ENCODE results near the gene ATG9A. TPM values are rescaled to one million over a fixed set of nuclear protein-coding genes. Genes with fewer than 3 reads are reported as not detected.
"Not testable (repeated sequence)": the region's sequence is repeated elsewhere in the genome, so short reads cannot be mapped to it uniquely, and the experiment has no call there.

Gene ATG9A
- total RNA-seq, 1 experiment from 2014 or later, result 42.9 TPM

DNA sequence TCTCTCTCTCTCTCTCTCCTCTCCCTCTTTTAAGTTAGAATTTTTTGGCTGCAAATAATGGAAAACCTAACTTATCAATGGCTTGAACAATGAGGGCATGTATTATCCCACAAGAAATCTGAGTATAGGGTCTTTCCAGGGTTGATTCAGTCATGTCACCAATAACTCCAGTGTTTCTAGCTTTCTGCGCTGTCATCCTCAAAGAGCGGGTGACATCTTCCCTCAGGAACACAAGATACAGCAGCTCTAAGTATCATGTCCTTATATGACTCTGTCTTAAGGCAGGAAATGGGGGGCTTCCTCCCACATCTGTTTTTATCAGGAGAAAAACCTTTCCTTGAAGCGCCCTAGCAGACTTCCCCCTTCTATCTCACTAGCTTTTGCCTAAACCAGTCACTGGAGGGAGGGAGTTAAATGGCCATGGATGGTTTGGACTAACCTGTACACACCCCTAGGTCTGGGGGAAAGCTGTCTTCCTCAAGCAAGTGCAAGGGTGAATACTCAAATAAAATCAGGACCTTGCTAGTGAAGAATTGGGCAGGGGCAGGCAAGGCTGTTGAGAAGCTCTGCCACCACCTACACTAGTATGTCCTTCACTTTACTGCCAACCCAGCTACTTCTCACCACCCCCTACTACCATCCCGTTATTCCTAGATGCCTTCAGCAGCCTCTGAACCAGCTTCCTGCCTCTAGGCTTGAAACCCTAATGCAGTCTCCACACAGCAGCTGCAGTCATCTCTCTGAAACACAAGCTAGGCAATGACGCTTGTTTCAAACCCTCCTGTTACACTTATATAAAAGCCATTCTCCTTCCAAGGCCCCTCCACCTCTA lies 31.8 kb upstream of the ATG9A start:
- ChIA-PET CTCF (interaction anchor here (0.9 to 1.9 kb wide), 6 partner anchors 12 to 231 kb away, joined by 3 to 12 read pairs (median 4); partner anchors contain the start of genes CNPPD1 and DNAJB2), POLR2A (interaction anchor here (0.5 kb wide), 1 partner anchor 31 kb away, joined by 3 read pairs; no protein-coding TSS in a partner anchor)
- Mint-ChIP-seq H3K27me3 (ENCODE audit: low read depth) (peaks cover 56% of the 10 kb centered on the region), H3K36me3 (no peaks in the 10 kb centered on the region), H3K4me3 (no peak overlapping the region), H3K27ac (no peak overlapping the region), H3K9me3 (no peaks in the 10 kb centered on the region), H3K4me1 (no peaks in the 10 kb centered on the region)
- TF ChIP-seq KAT7 (CRISPR knock-in tag; IDR thresholded peaks at IDR 0.05; ENCODE audit: borderline replicate concordance) (no peak), NR3C1 (CRISPR knock-in tag; conservative IDR thresholded peaks at IDR 0.05; ENCODE audit: low read depth) (no peak), FOXJ3 (CRISPR knock-in tag; IDR thresholded peaks at IDR 0.05; ENCODE audit: borderline replicate concordance) (no peak), ELF4 (CRISPR knock-in tag; IDR thresholded peaks at IDR 0.05; ENCODE audit: low read depth) (no peak), ZBTB21 (CRISPR knock-in tag; IDR thresholded peaks at IDR 0.05; ENCODE audit: borderline replicate concordance) (no peak), TP53 (CRISPR knock-in tag; IDR thresholded peaks at IDR 0.05) (no peak), CREB1 (CRISPR knock-in tag; IDR thresholded peaks at IDR 0.05) (no peak), RELA (CRISPR knock-in tag; IDR thresholded peaks at IDR 0.05; ENCODE audit: borderline replicate concordance) (no peak)
- TF ChIP-seq, protein P1, sequence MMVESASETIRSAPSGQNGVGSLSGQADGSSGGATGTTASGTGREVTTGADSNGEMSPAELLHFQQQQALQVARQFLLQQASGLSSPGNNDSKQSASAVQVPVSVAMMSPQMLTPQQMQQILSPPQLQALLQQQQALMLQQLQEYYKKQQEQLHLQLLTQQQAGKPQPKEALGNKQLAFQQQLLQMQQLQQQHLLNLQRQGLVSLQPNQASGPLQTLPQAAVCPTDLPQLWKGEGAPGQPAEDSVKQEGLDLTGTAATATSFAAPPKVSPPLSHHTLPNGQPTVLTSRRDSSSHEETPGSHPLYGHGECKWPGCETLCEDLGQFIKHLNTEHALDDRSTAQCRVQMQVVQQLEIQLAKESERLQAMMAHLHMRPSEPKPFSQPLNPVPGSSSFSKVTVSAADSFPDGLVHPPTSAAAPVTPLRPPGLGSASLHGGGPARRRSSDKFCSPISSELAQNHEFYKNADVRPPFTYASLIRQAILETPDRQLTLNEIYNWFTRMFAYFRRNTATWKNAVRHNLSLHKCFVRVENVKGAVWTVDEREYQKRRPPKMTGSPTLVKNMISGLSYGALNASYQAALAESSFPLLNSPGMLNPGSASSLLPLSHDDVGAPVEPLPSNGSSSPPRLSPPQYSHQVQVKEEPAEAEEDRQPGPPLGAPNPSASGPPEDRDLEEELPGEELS (CRISPR knock-in tag; IDR thresholded peaks at IDR 0.05), result no peak
- TF ChIP-seq, protein P2, sequence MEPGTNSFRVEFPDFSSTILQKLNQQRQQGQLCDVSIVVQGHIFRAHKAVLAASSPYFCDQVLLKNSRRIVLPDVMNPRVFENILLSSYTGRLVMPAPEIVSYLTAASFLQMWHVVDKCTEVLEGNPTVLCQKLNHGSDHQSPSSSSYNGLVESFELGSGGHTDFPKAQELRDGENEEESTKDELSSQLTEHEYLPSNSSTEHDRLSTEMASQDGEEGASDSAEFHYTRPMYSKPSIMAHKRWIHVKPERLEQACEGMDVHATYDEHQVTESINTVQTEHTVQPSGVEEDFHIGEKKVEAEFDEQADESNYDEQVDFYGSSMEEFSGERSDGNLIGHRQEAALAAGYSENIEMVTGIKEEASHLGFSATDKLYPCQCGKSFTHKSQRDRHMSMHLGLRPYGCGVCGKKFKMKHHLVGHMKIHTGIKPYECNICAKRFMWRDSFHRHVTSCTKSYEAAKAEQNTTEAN (CRISPR knock-in tag; IDR thresholded peaks at IDR 0.05), result no peak
- TF ChIP-seq, protein P3, sequence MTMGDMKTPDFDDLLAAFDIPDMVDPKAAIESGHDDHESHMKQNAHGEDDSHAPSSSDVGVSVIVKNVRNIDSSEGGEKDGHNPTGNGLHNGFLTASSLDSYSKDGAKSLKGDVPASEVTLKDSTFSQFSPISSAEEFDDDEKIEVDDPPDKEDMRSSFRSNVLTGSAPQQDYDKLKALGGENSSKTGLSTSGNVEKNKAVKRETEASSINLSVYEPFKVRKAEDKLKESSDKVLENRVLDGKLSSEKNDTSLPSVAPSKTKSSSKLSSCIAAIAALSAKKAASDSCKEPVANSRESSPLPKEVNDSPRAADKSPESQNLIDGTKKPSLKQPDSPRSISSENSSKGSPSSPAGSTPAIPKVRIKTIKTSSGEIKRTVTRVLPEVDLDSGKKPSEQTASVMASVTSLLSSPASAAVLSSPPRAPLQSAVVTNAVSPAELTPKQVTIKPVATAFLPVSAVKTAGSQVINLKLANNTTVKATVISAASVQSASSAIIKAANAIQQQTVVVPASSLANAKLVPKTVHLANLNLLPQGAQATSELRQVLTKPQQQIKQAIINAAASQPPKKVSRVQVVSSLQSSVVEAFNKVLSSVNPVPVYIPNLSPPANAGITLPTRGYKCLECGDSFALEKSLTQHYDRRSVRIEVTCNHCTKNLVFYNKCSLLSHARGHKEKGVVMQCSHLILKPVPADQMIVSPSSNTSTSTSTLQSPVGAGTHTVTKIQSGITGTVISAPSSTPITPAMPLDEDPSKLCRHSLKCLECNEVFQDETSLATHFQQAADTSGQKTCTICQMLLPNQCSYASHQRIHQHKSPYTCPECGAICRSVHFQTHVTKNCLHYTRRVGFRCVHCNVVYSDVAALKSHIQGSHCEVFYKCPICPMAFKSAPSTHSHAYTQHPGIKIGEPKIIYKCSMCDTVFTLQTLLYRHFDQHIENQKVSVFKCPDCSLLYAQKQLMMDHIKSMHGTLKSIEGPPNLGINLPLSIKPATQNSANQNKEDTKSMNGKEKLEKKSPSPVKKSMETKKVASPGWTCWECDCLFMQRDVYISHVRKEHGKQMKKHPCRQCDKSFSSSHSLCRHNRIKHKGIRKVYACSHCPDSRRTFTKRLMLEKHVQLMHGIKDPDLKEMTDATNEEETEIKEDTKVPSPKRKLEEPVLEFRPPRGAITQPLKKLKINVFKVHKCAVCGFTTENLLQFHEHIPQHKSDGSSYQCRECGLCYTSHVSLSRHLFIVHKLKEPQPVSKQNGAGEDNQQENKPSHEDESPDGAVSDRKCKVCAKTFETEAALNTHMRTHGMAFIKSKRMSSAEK (CRISPR knock-in tag; IDR thresholded peaks at IDR 0.05; ENCODE audit: borderline replicate concordance), result no peak
- TF ChIP-seq, protein P4, sequence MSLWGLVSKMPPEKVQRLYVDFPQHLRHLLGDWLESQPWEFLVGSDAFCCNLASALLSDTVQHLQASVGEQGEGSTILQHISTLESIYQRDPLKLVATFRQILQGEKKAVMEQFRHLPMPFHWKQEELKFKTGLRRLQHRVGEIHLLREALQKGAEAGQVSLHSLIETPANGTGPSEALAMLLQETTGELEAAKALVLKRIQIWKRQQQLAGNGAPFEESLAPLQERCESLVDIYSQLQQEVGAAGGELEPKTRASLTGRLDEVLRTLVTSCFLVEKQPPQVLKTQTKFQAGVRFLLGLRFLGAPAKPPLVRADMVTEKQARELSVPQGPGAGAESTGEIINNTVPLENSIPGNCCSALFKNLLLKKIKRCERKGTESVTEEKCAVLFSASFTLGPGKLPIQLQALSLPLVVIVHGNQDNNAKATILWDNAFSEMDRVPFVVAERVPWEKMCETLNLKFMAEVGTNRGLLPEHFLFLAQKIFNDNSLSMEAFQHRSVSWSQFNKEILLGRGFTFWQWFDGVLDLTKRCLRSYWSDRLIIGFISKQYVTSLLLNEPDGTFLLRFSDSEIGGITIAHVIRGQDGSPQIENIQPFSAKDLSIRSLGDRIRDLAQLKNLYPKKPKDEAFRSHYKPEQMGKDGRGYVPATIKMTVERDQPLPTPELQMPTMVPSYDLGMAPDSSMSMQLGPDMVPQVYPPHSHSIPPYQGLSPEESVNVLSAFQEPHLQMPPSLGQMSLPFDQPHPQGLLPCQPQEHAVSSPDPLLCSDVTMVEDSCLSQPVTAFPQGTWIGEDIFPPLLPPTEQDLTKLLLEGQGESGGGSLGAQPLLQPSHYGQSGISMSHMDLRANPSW (CRISPR knock-in tag; conservative IDR thresholded peaks at IDR 0.05; ENCODE audit: low read depth), result no peak
- ATAC-seq (no peak), DNase-seq (ENCODE audit: low spot score) (no peak)

DNA sequence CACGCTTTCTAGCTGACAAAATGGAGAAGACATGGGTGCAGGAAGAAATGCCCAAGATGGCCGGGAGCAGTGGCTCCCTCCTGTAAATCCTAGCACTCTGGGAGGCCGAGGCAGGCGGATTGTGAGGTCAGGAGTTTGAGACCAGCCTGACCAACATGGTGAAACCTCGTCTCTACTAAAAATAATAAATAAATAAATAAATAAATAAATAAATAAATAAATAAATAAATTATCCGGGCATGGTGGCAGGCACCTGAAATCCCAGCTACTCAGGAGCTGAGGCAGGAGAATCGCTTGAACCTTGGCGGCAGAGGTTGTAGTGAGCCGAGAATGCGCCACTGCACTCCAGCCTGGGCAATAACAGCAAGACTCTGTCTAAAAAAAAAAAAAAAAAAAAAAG lies 29.5 kb upstream of the ATG9A start:
- POLR2A ChIA-PET, result interaction anchor here (1.2 kb wide), 1 partner anchor 41 kb away, joined by 5 read pairs; no protein-coding TSS in a partner anchor
- H3K4me1 Mint-ChIP-seq; H3K27ac Mint-ChIP-seq; H3K4me3 Mint-ChIP-seq; ATAC-seq; DNase-seq (ENCODE audit: low spot score); H3K9me3 Mint-ChIP-seq; H3K36me3 Mint-ChIP-seq: not testable (repeated sequence)
- CTCF ChIA-PET, result interaction anchor here (1.0 kb wide), 1 partner anchor 19 kb away, joined by 4 read pairs; the partner anchor contains the start of gene DNAJB2
- H3K27me3 Mint-ChIP-seq (ENCODE audit: low read depth), result peaks cover 75% of the 10 kb centered on the region
